Smooth muscle cell (in vitro differentiated cells): Measurements from ENCODE around the gene MAP2K2. TPM values are rescaled to one million over a fixed set of nuclear protein-coding genes. Genes with fewer than 3 reads are reported as not detected.

Experiments
- DNase-seq: peaks from one replicate; lab custom pipeline; 2025; ENCODE audit not compliant: unreplicated experiment; lab: John Stamatoyannopoulos, UW
- H2AFZ ChIP-seq: fragments of 200-600 bp; sonication (generic); 2 replicates; pipeline ENCODE4 v1.6.0; 2016; ENCODE audit warnings: antibody characterized with exemption, low read depth, mild to moderate bottlenecking
- H3F3A ChIP-seq: fragments of 200-600 bp; sonication (generic); 2 replicates; pipeline ENCODE4 v1.6.0; 2017; ENCODE audit warnings: antibody characterized with exemption, low read depth
- H3K27ac ChIP-seq: fragments of 200-600 bp; sonication (generic); 2 replicates; pipeline ENCODE4 v1.5.1; 2016; ENCODE audit warnings: low read depth, mild to moderate bottlenecking
- H3K27me3 ChIP-seq: fragments of 200-600 bp; sonication (generic); 2 replicates; pipeline ENCODE4 v1.6.1; 2016; ENCODE audit warnings: low read depth, mild to moderate bottlenecking
- H3K36me3 ChIP-seq: fragments of 200-600 bp; sonication (generic); 2 replicates; pipeline ENCODE4 v1.5.1; 2016; ENCODE audit warnings: low read depth
- H3K4me1 ChIP-seq: fragments of 200-600 bp; sonication (generic); 2 replicates; pipeline ENCODE4 v1.5.1; 2016; ENCODE audit warnings: low read depth
- H3K4me2 ChIP-seq: fragments of 200-600 bp; sonication (generic); 2 replicates; pipeline ENCODE4 v1.6.0; 2016; ENCODE audit warnings: mild to moderate bottlenecking
- H3K4me3 ChIP-seq: fragments of 200-600 bp; sonication (generic); 2 replicates; pipeline ENCODE4 v1.5.1; 2016; ENCODE audit warnings: mild to moderate bottlenecking
- H3K79me2 ChIP-seq: fragments of 200-600 bp; sonication (generic); 2 replicates; pipeline ENCODE4 v1.6.0; 2016; ENCODE audit warnings: low read depth, mild to moderate bottlenecking
- H3K9ac ChIP-seq: fragments of 200-600 bp; sonication (generic); 2 replicates; pipeline ENCODE4 v1.6.0; 2016; ENCODE audit warnings: low read depth
- H3K9me3 ChIP-seq: fragments of 200-600 bp; sonication (generic); replicated peaks from 2 replicates; pipeline ENCODE4 v1.5.1; 2016; ENCODE audit warnings: low read depth
- H4K20me1 ChIP-seq: fragments of 200-600 bp; sonication (generic); 2 replicates; pipeline ENCODE4 v1.6.0; 2016; ENCODE audit warnings: low read depth
- WGBS: methylation state at CpG from one replicate; pipeline ENCODE4 v1.1.7; 2016; ENCODE audit warnings: low lambda C conversion rate; 5-methylcytosine and 5-hydroxymethylcytosine counted together
- polyA plus RNA-seq: library from polyadenylated mRNA; unstranded; fragments of >200 nt; fragmentation: Nextera tagmentation; extraction: Ambion mirVana; gene quantifications from 2 replicates; pipeline ENCODE4 v1.2.1, GENCODE V29; 2016
- total RNA-seq: library from RNA; depleted of rRNA; stranded (reverse); fragments of >200 nt; gene quantifications from 2 replicates; pipeline ENCODE4 v1.2.3, GENCODE V29; 2014
- TF ChIP-seq, protein P1 (sequence below): fragments of 200-600 bp; sonication (generic); IDR thresholded peaks from 2 replicates; pipeline ENCODE4 v1.5.1; 2017; ENCODE audit warnings: borderline replicate concordance, mild to moderate bottlenecking, antibody characterized with exemption; ENCODE audit not compliant: insufficient read depth, poor library complexity, severe bottlenecking

Gene MAP2K2
- total and polyA plus RNA-seq, 2 experiments from 2014 or later = 79.1 to 193 TPM

DNA sequence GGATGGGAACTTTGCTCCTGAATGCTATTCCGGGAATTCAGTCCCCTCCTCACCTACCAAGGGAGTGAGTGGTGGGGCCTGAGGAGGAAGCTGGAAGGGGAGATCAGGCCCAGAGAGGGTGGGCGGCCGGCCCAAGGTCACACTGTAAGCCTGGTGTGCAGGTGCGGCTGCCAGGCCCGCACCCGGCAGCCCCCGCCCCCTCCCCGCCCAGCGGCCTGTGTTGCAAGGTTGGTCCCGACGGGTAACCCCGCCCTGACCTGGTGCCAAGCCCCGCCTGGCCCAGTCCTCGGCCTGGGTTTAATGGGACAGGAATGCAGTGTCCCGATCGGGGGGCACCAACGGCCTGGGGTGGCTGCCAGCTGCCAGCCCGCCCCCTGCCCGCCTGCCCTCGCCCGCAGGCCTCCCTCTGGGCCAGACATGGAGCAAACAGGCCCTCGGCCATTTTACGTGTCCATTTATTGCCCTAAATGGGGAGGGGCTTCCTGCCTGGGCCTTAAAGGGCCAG lies 62.7 kb downstream of the MAP2K2 start:
- peak overlapping the region; percentile 22 for H3K4me2 ChIP-seq
- no peaks in the 10 kb centered on the region for H3K27me3 ChIP-seq
- peaks cover 89% of the 10 kb centered on the region for H3K79me2 ChIP-seq
- peaks cover 17% of the 10 kb centered on the region for H3K4me1 ChIP-seq
- WGBS = 69% methylated on average over 13 of the region's 23 CpGs
- peak overlapping the region; percentile 16 for H3K4me3 ChIP-seq
- no peaks in the 10 kb centered on the region for H3K9me3 ChIP-seq
- H4K20me1 ChIP-seq = peaks cover 88% of the 10 kb centered on the region
- H3F3A ChIP-seq = peaks cover 5% of the 10 kb centered on the region
- no peak overlapping the region for H2AFZ ChIP-seq
- H3K9ac ChIP-seq = no peak overlapping the region
- peak overlapping the region; percentile 93 for H3K27ac ChIP-seq
- no peak for DNase-seq
- TF ChIP-seq, protein P1, sequence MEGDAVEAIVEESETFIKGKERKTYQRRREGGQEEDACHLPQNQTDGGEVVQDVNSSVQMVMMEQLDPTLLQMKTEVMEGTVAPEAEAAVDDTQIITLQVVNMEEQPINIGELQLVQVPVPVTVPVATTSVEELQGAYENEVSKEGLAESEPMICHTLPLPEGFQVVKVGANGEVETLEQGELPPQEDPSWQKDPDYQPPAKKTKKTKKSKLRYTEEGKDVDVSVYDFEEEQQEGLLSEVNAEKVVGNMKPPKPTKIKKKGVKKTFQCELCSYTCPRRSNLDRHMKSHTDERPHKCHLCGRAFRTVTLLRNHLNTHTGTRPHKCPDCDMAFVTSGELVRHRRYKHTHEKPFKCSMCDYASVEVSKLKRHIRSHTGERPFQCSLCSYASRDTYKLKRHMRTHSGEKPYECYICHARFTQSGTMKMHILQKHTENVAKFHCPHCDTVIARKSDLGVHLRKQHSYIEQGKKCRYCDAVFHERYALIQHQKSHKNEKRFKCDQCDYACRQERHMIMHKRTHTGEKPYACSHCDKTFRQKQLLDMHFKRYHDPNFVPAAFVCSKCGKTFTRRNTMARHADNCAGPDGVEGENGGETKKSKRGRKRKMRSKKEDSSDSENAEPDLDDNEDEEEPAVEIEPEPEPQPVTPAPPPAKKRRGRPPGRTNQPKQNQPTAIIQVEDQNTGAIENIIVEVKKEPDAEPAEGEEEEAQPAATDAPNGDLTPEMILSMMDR = no peak
- no peaks in the 10 kb centered on the region for H3K36me3 ChIP-seq

DNA sequence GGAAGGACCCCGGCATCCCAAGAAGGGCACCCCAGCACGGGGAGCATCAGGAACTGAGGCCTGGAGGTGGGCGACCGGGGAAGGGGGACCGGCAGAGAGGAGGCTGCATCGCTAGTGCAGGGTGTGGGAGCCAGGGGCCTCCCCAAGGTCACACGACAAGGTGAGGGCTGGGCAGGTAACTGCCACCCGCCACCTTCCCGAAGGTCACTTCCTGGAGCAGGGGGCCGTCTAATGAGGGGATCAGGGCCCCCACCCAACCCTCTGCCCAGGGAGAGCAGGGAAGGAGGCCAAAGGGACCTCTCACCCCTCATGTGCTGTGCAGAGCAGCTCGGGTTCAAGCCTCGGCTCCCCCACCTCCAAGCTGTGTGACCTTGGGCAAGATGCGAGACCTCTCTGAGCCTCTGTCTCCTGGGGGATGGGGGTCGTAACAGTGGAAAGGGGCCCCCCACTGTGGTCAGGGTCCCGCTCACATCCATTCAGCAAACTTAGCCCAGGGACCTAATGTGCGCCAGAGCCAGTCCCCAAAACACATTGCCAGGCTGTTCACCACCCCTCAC lies 63.2 kb downstream of the MAP2K2 start:
- Histone ChIP-seq H3F3A (peaks cover 5% of the 10 kb centered on the region), H3K4me2 (no peak overlapping the region), H3K27ac (peak overlapping the region; percentile 93), H3K4me3 (no peak overlapping the region), H3K9me3 (no peaks in the 10 kb centered on the region), H4K20me1 (peaks cover 93% of the 10 kb centered on the region), H3K4me1 (peaks cover 17% of the 10 kb centered on the region), H3K27me3 (no peaks in the 10 kb centered on the region), H3K79me2 (peaks cover 94% of the 10 kb centered on the region), H3K9ac (no peak overlapping the region), H2AFZ (no peak overlapping the region), H3K36me3 (no peaks in the 10 kb centered on the region)
- TF ChIP-seq, protein P1 = no peak
- WGBS = 93% methylated on average over 12 of the region's 16 CpGs
- DNase-seq = no peak

DNA sequence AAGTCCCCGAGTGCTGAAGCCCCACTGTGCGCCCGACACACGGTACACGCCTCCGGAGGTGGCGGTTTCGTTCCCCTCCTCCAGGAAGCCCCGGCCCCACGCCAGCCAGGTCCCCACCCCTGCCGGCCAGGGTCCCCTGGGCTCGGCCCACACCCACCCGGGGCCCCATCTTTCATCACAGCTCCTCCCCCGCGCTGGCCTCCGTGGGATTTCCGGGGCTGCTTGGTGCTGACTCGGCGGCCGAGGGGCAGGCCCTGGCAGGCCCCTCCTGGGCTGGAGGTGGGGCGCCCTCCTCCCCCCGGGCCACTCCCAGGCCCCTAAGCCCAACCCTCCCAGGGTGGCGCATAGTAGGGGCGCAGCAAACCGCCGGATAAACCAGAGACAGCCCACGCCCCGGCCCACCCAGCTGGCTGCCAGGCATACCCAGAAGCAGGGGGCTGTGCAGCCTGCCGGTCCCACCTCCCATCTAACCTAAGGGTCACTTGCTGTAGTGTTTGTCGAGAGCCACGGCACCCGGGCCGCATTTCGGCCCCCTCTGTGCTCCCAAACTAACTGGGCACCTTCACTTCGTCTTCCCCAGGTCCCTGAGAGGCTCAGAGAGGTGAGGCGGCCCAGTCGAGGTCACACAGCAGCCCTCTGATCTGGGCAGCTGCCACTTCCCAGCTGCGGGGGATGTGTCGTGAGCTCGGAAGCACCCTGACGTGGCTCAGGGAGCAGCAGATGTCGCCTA lies 63.9 kb downstream of the MAP2K2 start:
- Histone ChIP-seq H2AFZ (no peak overlapping the region), H3K27me3 (no peaks in the 10 kb centered on the region), H3F3A (peaks cover 5% of the 10 kb centered on the region), H3K9ac (peak overlapping the region; percentile 73), H4K20me1 (peaks cover 99% of the 10 kb centered on the region), H3K4me2 (peak overlapping the region; percentile 79), H3K27ac (peak overlapping the region; percentile 93), H3K79me2 (peaks cover 100% of the 10 kb centered on the region), H3K4me3 (no peak overlapping the region), H3K4me1 (peaks cover 17% of the 10 kb centered on the region), H3K36me3 (no peaks in the 10 kb centered on the region), H3K9me3 (no peaks in the 10 kb centered on the region)
- TF ChIP-seq, protein P1 = no peak
- 90% methylated on average over 28 of the region's 42 CpGs for WGBS
- no peak for DNase-seq
